ENCODE measurements around the gene TRIM56.
"Not testable (repeated sequence)": the region's sequence is repeated elsewhere in the genome, so short reads cannot be mapped to it uniquely, and the experiment has no call there.

TRIM56 gene

DNA sequence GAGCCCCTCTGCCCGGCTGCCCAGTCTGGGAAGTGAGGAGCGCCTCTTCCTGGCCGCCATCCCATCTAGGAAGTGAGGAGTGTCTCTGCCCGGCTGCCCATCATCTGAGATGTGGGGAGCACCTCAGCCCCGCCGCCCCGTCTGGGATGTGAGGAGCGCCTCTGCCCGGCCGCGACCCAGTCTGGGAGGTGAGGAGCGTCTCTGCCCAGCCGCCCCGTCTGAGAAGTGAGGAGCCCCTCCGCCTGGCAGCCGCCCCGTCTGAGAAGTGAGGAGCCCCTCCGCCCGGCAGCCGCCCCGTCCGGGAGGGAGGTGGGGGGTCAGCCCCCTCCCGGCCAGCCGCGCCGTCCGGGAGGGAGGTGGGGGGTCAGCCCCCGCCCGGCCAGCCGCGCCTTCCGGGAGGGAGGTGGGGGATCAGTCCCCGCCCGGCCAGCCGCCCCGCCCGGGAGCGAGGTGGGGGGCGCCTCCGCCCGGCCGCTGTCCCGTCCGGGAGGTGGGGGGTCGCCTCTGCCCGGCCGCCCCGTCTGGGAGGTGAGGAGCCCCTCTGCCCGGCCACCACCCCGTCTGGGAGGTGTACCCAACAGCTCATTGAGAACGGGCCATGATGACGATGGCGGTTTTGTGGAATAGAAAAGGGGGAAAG lies 7.1 kb downstream of the TRIM56 start:
- DNase-seq = not testable (repeated sequence)

DNA sequence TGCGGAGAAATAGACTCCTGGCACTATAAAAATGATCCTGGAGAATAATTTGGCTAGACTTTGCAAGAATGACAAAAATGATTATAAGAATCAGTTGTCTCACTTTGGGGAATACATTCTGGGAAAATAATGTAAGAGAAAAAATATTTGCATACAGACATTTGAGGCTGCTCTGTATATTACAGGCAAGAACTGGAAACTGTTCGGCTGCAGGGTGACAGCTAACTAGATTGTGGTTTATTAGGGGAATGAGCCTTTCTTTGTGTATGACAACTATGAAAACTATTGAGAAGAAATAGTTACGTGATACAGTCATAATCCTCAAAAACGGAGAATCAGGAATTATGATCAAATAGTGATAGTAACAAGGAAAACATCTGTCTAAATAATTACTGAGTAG lies 8.6 kb downstream of the TRIM56 start:
- no peak for DNase-seq

DNA sequence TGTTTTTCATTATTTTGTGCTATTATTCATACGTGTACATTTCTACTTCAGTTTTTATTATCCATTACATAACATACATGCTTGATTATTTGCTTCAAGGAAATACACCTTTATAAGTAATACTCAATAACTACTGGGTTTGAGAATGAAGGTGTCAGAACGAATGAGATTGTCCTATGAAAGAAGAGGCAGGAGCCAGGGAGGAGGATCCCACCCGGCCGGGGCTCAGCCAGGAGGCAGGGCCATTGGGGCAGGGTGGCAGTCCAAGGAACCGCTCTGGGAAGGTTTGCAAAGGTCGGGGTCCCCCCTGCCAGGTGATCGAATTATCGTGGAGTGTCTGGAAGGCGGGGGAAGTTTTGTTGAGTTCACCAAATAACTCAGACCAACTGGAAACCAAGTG lies 9.1 kb downstream of the TRIM56 start:
- no peak for DNase-seq

DNA sequence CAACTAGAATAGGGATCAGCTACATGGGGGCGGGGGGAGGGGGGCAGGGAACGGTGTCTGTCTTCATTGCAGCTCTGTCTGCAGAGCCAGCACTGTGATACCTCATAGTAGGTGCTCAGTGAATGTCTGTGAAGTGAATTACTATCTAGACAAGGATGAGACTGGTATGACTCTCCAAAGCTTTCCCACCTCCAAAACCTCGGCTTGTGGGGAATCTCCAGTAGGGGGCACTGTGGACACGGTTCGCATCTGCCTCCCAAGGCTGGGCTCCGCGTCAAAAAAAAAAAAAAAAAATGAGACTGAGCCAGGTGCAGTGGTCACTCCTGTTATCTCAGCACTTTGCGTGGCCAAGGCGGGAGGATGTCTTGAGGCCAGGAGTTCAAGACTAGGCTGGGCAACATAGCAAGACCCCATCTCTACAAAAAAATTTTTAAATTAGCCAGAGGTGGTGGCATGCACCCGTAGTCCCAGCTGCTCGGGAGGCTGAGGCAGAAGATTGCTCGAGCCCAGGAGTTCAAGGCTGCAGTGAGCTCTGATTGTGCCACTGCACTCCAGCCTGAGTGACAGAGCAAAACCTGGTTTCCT lies 9.6 kb downstream of the TRIM56 start:
- DNase-seq = no peak

DNA sequence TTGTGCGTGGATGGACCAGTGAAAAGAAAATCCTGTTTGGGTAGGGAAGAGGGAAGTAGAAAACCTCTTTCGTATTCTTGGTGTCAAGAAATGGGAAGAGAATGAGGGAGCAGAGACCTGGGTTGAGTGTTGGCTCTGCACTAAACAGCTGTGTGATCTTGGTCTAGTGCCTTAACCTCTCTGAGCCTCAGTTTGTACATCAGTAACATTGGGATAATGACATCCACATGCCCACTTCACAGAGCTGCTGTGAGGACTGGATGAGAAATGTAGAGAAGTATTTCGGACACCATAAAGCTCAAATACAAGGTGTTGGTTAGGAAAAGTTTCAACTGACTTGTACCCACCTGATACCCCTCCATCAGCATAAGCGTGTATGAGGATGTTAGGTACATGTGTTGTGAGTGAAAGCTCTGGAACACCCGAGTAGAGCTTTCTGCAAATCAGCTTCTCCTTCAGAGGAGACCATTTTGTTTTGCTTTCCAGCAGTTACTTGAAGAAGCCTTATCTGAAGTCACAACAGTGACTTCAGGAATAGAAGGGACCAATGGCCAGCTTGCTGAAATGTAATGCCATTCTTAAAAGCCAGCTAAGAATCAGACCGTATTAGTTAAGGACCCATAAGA lies 11.2 kb downstream of the TRIM56 start:
- DNase-seq = no peak

DNA sequence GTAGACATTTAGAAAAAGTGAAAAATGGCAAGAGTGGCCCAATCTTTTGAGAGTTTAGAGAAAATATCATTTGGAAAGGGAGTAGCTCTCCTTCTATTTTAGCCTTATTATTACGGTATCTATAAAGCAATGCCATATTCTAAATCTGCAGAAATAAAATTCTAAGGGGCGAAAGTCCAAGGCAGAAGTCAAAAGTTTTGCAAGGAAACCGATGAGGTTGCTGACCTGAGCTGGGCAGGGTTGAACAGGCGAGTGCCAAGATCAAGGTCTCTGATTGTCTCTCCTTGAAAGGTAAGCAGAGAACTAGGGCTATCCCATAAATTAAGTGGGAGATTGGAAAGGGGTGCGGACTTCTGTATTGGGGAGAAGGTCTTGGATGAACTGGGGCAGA lies 11.7 kb downstream of the TRIM56 start:
- no peak for DNase-seq

DNA sequence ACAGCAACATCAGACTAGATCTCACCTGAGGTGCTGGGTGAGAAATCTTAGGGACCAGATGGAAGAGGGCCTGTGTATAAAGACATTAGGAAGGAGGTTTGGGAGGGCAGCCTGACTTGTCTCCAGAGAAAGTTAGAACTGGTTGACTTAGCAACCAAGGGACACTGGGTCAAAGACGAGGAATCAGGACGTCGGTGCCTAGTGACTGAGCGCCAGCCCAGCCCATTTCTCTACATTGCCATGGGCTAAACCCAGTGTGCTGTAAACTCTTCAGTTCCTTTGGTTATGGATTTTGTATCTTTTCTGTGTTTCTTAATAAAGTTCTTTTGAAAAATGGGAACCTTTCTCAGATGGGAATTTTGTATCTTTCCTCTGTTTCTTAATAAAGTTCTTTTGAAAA lies 12.3 kb downstream of the TRIM56 start:
- no peak for DNase-seq

DNA sequence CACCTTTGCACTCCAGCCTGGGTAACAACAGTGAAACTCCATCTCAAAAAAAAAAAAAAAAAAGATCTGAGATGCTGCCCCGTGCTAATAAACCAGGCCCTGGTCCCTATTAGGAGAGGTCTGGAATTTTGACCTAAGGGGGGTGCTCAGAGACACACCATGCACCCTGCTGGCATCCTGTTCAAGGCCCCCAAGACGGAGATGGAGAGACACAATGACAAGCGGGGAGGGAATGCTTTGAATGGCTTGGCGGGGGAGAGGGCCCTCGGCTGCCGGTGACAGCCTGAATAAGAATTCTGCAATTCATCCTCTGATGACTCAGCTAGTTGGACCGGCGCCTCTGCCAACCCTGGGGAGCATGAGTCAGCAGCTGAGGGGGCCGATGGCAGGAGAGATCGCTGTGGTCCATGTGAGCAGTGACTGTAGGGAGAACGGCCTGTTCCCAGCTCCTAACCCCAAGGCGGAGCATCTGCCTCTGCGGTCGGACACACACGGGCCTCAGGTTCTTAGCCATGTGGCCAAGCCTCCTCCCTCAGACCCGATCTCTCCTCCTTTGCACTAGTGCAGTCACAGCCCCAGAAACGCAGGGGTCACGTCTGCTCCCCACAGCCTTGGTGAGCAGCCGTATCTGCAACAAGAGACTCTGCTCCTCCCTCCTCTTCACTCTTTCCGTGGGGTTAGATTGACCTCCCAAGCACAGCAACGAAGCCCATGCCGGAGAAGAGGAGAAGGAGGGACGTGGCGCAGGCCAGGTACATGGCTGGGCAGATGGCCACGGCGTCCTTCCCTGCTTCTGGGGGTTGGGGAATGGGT lies 14.9 kb downstream of the TRIM56 start:
- peak; percentile 59 to 81 for DNase-seq

DNA sequence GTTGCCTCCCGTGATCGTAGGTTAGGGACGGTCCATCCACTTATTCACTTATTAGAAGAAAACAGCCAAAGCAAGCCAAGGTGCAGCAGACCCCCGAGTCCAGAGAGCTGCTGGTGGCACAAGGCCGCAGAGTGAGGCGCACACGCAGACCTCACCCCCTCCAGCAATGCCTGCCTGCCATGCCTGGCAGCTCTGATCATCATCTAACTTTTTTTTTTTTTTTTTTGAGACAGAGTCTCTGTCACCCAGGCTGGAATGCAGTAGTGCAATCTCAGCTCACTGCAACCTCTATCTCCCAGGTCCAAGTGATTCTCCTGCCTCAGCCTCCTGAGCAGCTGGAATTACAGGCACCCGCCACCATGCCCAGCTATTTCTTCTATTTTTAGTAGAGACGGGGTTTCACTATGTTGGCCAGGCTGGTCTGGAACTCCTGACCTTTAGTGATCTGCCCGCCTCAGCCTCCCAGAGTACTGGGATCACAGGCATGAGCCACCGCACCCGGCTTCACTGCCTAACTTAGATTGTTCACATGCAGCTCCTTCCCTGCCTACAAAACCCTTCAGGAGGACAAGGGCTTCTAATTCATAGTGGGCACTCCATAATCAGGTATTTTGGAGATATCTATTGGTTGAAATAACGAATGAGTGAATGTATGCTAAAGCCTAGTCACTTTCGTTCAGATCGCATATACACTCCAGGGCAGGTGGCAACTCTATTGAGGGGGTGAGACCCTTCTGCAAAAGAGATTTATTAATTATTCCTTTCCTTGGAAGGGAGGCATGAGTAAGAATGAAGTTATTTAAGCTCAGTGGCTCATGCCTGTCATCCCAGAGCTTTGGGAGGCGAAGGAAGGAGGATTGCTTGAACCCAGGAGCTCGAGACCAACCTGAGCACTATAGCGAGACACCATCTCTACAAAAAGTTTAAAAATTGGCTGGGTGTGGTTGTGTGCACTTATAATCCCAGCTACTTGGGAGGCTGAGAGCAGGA lies 15.9 kb downstream of the TRIM56 start:
- no peak for DNase-seq

DNA sequence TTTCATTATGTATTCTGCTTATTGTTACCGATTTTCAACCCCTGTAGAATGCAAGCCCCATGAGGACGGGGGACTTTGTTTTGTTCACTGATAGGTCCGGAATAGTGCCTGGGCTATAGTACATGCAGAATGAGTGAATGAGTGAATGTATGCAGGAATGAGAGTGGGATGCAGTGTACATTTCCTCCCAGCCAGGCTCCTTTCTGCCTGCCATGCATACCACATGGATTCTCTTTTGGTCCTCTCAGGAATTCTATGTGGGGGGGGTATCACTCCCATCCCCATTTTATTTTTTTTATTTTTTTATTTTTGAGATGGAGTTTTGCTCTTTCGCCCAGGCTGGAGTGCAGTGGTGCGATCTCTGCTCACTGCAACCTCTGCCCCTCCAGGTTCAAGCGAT lies 16.7 kb downstream of the TRIM56 start:
- no peak for DNase-seq

DNA sequence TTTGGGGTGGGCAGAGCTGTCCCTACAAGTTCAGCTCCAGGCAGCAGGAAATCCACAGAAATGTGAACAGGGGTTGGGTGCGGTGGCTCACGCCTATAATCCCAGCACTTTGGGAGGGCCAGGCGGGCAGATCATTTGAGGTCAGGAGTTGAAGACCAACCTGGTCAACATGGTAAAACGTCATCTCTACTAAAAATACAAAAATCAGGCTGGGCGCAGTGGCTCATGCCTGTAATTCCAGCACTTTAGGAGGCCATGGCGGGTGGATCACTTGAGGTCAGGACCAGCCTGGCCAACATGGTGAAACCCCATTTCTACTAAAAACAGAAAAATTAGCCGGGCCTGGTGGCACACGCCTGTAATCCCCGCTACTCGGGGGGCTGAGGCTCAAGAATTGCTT lies 18.4 kb downstream of the TRIM56 start:
- DNase-seq = not testable (repeated sequence)

DNA sequence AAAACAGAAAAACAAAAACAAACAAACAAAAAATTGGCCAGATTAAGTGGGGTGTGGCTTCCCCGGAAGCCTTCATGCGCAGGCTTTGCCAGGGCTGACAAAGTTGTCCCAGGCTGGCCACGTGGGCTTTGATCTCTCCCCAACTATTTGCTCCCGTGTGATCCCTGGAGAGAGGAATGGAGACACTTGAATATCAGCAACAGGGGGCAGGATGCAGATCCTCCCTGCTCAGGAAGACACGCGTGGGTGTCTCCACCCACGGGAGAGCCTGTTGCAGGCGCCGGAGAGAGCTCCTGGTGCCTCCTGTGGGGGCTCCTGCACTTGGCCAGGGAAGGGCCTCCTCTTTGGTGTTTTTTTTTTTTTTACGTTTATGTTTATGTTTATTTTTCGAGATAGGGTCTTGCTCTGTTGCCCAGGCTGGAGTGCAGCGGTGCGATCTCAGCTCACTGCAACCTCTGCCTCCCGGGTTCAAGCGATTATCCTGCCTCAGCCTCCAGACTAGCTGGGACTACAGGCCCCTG lies 19.0 kb downstream of the TRIM56 start:
- no peak for DNase-seq

DNA sequence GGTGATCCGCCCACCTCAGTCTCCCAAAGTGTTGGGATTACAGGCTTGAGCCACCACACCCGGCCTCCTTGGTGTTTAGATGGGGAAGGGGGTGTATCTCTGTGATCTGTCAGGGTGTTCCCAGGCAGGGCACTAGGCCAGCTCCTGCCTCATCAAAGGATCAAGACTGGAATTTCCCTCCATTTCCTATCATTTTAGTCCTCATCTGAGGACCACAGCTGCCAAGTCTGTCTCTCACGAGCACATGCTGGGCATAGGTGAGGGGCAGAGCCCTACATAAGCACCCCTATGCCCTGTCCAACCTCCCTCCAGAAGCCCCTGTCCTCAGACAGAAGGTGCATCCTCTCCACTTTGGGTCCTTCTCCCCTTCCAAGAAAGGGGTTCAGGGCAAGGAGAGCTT lies 19.5 kb downstream of the TRIM56 start:
- no peak for DNase-seq

DNA sequence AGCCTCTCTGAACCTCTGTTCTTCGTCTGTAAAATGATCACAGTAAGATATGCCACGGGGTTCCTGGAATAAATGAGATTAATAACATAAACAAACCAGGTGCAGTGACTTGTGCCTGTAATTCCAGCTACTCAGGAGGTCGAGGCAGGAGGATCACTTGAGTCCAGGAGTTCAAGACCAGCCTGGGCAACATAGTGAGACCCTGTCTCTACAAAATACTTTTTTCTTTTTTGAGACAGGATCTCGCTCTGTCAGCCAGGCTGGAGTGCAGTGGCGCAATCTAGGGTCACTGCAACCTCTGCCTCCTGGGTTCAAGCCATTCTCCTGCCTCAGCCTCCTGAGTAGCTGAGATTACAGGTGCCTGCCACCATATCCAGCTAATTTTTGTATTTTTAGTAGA lies 20.0 kb downstream of the TRIM56 start:
- not testable (repeated sequence) for DNase-seq

DNA sequence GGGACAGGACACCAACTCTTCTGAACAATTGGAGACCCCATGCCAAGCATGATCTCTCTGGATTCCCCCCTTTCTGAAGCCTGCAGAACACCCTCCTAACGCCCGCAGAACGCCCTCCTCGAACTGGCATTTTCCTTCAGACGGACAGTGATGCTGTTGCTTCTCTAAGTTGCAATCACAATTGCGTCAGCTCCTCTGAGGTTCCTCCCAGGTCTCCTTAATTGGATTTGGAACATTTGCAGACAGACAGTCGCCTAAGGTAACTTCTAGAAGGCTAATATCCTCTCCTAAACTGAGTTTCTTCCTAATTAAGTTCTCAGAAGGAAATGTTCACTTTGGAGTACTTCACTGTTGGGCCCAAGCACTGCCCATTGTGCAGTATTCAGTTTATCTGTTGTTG lies 21.1 kb downstream of the TRIM56 start:
- no peak for DNase-seq

DNA sequence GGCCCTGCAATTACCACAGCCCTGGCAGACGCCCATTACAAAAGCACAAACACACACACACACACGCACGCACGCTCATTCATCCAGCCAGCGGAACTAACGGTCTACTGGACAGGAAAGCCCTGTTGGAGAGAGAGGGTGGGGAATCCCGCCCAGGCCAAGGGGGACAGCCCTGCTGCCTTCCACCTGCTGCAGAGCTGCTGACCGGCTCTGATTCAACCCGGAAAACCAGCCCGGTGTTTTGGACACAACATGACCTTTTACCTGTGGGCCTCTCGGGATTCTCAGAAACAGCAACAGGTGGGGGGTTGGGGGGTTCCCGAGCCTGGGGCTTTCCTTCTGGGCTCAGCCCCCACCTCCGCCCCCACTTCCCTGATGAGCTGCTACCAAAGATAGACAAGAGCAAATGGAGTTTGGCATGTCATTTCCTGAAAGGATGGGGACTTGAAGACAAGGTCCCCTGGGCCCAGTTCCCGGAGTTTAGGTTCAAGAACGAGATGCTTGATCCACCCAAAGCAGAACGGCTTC lies 23.1 kb downstream of the TRIM56 start:
- no peak for DNase-seq

DNA sequence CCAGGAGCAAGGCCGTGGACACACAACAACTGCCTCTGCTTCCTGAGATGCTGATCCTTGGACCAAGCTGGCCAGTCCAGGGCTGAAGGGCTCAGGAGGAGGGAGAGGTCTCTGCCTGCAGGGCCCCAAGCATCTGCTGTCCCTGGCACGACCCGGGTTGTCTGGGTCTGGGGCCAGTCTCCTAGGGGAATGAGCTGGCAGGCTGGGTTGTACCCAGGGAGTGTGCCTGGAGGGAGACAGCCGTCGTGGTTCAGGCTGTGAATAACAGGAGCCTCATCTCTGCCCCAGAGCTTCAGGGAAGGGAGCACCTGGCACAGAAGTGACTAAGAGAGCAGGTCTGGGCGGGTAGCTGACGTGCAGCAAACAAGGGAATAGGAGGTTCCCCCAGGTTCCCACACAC lies 23.7 kb downstream of the TRIM56 start:
- no peak for DNase-seq

DNA sequence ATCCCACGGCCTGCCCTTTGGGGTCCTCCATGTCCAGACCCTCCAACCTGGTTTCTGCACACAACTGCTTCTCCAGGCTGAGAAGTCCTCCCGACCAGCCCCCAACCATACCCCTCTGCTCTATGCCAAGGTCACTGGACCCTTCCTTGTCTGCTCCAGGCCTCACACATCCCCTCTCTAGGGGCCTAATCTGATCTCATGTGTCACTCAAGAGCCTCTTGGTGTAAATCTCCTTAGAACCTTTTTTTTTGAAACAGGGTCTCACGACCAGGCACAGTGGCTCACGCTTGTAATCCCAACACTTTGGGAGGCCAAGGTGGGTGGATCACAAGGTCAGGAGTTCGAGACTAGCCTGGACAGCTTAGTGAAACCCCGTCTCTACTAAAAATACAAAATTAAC lies 24.1 kb downstream of the TRIM56 start:
- no peak for DNase-seq

DNA sequence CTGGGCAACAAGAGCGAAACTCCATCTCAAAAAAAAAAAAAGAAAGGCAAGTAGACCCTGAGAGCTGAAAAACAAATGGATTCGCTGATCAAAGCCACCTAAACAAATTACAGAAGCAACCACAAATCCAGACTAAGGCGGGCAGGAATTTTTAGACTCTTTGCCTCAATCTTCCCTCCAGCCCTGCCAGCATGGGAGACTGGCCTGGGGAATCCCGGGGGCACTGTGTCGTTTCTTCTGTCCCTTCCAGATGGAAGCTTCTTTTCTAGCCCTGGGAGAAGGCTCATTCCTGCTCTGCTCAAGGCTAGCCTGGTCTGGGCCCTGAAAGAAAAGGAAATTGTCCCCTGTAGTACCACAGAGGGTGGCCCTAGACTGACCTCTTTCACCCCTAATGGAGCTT lies 26.0 kb downstream of the TRIM56 start:
- no peak for DNase-seq

DNA sequence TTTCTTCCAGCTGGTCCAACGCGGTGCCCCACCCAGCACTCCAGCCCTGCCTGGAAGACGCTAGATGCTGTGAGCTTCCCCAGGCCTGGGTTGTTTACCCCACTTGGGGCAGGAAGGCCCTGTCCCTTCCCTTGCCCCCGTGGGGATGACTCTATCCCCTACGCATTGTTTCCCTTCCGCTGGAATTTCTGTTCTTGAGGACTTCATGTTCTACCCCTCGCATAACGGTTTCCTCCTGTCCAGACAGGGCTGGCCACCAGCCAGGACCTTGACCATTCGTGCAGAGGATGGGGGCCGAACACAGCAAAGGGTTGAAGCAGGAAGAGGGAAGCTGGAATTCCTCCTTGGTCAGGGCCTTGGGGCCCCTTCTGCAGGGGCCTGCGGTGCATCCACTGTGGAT lies 27.0 kb downstream of the TRIM56 start:
- DNase-seq = no peak

DNA sequence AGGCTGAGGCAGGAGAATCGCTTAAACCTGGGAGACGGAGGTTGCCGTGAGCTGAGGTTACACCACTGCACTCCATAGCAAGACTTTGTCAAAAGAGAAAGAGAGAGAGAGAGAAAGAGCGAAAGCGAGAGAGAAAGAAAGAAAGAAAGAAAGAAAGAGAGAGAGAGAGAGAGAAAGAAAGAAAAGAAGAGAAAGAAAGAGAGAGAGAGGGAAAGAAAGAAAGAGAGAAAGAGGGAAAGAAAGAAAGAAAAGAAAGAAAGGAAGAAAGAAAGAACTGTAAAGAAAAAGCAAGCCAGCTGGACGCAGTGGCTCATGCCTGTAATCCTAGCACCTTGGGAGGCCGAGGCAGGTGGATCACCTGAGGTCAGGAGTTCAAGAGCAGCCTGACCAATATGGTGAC lies 27.9 kb downstream of the TRIM56 start:
- DNase-seq = not testable (repeated sequence)

DNA sequence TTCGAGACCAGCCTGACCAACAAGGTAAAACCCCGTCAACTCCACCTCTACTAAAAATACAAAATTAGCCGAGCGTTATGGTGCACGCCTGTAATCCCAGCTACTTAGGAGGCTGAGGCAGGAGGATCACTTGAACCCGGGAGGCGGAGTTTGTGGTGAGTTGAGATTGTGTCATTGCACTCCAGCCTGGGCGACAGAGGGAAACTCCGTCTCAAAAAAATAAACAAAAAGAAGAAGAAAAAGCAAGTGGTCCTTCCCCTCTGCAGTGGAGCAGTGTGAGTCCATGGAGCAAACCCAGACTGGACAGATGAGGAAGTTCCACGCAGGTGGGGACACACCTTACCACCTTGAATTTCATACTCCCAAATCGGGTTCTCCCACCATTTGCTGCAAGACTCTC lies 28.6 kb downstream of the TRIM56 start:
- no peak for DNase-seq

Measured in stimulated activated CD4-positive, alpha-beta T cell treated with anti-CD3 and anti-CD28 coated beads, Interleukin-4, amount 100 ng/mL, for 4 hours (primary cell).